GM12878 (cell line): Measurements from ENCODE around the gene INPP4B.

Experiments
- BRCA1 ChIP-seq: IDR thresholded peaks from 2 replicates; pipeline ENCODE4 v1.6.1; 2011; ENCODE audit warnings: low read depth, low read length, improper control_type of control experiment
- CREB1 ChIP-seq: IDR thresholded peaks from 2 replicates; pipeline ENCODE4 v1.6.1; 2012; ENCODE audit warnings: low read depth, mild to moderate bottlenecking, inconsistent platforms
- E2F4 ChIP-seq: IDR thresholded peaks from 2 replicates; pipeline ENCODE4 v1.6.1; 2012; ENCODE audit warnings: low read depth, low read length, improper control_type of control experiment
- EZH2 ChIP-seq: IDR thresholded peaks from 2 replicates; pipeline ENCODE4 v1.6.1; 2012; ENCODE audit warnings: low read depth, mild to moderate bottlenecking, control low read depth, inconsistent platforms, low read length, borderline replicate concordance; ENCODE audit not compliant: control insufficient read depth
- FOXM1 ChIP-seq: IDR thresholded peaks from 2 replicates; pipeline ENCODE4 v1.6.1; 2012; ENCODE audit warnings: low read depth, mild to moderate bottlenecking, inconsistent platforms, low read length, moderate library complexity
- POLR2A ChIP-seq: IDR thresholded peaks from 2 replicates; pipeline ENCODE4 v1.6.1; 2011; ENCODE audit warnings: low read depth, mild to moderate bottlenecking, low read length
- RAD21 ChIP-seq: IDR thresholded peaks from 2 replicates; pipeline ENCODE4 v1.6.1; 2011; ENCODE audit warnings: mild to moderate bottlenecking, low read depth, low read length, moderate library complexity; ENCODE audit not compliant: insufficient read depth
- TARDBP ChIP-seq: IDR thresholded peaks from 2 replicates; pipeline ENCODE4 v1.6.1; 2016; ENCODE audit warnings: borderline replicate concordance
- TF ChIP-seq, protein P1 (sequence below), 3 experiments: IDR thresholded peaks in 2 of 3; conservative IDR thresholded peaks in 1 of 3; 2 replicates each; pipeline ENCODE4 v1.5.1; 2011; ENCODE audit warnings: low read depth in 3 of 3, low read length in 3 of 3, mild to moderate bottlenecking in 3 of 3, control low read depth in 2 of 3, moderate library complexity in 2 of 3, inconsistent platforms in 1 of 3, mixed read lengths in 1 of 3; ENCODE audit not compliant: control insufficient read depth in 2 of 3, insufficient read depth in 1 of 3; ENCODE audit errors: extremely low read depth in 1 of 3
- TF ChIP-seq, protein P2 (sequence below): fragments of 450-650 bp; IDR thresholded peaks from 2 replicates; pipeline ENCODE4 v1.6.1; 2014; ENCODE audit warnings: mild to moderate bottlenecking

GRCh38 chr4:142465526-142465925 is 380.6 kb downstream of the INPP4B start:
- TF ChIP-seq E2F4 (no peak), FOXM1 (no peak), EZH2 (no peak), RAD21 (no peak), POLR2A (no peak), CREB1 (no peak), TARDBP (no peak), BRCA1 (no peak)
- TF ChIP-seq, protein P1, sequence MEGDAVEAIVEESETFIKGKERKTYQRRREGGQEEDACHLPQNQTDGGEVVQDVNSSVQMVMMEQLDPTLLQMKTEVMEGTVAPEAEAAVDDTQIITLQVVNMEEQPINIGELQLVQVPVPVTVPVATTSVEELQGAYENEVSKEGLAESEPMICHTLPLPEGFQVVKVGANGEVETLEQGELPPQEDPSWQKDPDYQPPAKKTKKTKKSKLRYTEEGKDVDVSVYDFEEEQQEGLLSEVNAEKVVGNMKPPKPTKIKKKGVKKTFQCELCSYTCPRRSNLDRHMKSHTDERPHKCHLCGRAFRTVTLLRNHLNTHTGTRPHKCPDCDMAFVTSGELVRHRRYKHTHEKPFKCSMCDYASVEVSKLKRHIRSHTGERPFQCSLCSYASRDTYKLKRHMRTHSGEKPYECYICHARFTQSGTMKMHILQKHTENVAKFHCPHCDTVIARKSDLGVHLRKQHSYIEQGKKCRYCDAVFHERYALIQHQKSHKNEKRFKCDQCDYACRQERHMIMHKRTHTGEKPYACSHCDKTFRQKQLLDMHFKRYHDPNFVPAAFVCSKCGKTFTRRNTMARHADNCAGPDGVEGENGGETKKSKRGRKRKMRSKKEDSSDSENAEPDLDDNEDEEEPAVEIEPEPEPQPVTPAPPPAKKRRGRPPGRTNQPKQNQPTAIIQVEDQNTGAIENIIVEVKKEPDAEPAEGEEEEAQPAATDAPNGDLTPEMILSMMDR (IDR thresholded peaks at IDR 0.05 in 2 of 3, conservative IDR thresholded peaks at IDR 0.05 in 1 of 3; ENCODE audit: control insufficient read depth in 2 of 3, extremely low read depth in 1 of 3, insufficient read depth in 1 of 3, low read depth in 3 of 3, low read length in 3 of 3): no peak
- TF ChIP-seq, protein P2, sequence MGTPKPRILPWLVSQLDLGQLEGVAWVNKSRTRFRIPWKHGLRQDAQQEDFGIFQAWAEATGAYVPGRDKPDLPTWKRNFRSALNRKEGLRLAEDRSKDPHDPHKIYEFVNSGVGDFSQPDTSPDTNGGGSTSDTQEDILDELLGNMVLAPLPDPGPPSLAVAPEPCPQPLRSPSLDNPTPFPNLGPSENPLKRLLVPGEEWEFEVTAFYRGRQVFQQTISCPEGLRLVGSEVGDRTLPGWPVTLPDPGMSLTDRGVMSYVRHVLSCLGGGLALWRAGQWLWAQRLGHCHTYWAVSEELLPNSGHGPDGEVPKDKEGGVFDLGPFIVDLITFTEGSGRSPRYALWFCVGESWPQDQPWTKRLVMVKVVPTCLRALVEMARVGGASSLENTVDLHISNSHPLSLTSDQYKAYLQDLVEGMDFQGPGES: no peak
